GM10266 (cell line): ENCODE measurements around the gene AK8.
"Not testable (repeated sequence)": the region's sequence is repeated elsewhere in the genome, so short reads cannot be mapped to it uniquely, and the experiment has no call there.

ENCODE experiments used
- DNase-seq: peaks from one replicate; pipeline ENCODE4 v3.0.0; 2012; ENCODE audit errors: extremely low spot score
- TF ChIP-seq, protein P1 (sequence below): IDR thresholded peaks from 2 replicates; pipeline ENCODE4 v1.5.1; 2012; ENCODE audit warnings: mild to moderate bottlenecking, low read depth; ENCODE audit not compliant: control insufficient read depth, insufficient read depth; ENCODE audit errors: missing control alignments

Gene AK8

DNA sequence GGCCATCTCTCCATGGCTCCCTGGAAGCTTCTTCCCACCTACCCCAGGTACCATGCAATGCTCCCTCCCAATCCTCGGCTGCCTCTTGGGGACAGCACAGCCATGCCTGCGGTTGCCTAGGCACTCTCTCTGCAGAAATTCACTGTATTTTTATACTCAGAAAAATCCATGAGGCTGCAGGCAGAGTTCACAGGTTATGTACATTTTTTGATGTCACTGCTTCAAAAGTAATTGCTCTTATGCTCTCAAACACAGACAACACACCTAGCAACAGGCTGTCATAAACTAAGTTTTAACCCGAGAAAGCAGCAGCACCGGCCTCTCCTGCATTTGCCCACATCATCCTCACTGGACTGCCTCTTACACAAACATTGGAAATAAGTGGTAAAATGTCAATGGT, 102.4 kb downstream of the AK8 start:
- DNase-seq = no peak
- TF ChIP-seq, protein P1, sequence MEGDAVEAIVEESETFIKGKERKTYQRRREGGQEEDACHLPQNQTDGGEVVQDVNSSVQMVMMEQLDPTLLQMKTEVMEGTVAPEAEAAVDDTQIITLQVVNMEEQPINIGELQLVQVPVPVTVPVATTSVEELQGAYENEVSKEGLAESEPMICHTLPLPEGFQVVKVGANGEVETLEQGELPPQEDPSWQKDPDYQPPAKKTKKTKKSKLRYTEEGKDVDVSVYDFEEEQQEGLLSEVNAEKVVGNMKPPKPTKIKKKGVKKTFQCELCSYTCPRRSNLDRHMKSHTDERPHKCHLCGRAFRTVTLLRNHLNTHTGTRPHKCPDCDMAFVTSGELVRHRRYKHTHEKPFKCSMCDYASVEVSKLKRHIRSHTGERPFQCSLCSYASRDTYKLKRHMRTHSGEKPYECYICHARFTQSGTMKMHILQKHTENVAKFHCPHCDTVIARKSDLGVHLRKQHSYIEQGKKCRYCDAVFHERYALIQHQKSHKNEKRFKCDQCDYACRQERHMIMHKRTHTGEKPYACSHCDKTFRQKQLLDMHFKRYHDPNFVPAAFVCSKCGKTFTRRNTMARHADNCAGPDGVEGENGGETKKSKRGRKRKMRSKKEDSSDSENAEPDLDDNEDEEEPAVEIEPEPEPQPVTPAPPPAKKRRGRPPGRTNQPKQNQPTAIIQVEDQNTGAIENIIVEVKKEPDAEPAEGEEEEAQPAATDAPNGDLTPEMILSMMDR = no peak

DNA sequence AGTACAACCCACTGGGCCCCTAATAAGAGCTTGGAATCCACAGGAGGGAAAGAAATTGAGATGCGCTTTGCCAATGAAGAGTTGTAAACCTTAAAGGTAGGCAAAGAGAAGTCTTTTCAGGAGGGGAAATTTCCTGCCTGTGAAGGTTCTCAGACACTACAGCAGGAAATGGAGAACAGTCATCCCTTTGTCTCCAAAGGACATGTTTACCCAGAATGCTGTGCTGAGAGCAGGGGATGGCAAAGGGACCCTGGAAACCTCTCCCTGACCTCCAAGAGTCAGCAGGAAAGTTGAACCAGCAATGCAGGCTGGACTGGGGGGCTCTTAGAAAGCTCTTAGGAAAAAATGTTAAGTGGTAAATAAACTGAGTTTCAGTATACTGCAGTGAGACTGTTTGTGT, 103.2 kb downstream of the AK8 start:
- TF ChIP-seq, protein P1 = no peak
- DNase-seq = no peak

DNA sequence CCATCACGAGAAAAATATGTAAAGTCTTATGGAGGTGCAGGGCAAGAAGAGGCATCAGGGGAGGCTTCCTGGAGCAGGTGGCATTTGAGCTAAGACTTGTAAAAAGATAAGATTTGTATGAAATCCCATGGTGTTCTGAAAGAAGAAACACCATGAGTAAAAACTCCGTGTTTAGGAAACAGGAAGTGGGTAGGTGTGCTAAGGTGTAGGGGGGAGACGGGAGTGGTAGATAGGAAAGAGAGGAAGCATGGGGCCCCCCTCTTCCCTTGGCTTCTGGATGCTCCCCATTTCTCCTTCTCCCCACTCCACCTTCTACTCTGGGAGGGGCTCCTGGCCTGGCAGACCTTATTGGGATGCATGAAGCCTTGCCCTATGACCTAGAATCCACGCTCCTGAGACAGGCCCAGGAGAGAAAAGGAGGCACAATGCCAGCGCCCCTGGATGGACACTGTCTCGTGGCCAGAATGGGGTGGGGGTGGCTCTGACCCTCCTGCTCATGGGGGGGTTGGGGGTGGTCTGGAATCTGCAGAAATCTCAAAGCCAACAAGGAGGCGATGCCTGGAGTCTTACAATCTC, 104.2 kb downstream of the AK8 start:
- no peak for DNase-seq
- TF ChIP-seq, protein P1 = no peak

DNA sequence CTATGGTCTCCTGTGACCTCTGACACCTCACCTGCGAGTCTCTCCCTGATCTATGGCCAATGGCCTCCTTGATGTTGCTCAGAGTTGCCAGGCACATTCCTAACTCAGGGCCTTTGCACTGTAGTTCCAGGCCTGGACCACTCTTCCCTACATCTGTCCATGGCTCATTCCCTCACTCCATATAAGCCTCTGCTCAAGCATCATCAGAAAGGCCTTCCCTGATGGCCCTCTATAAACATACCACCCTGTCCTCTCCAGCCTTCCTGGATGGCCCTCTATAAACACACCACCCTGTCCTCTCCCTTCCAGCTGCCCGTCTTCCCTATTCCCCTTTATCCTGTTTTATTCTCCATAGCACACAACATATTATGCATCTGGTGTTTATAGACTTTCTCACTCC, 105.0 kb downstream of the AK8 start:
- TF ChIP-seq, protein P1 = no peak
- DNase-seq = no peak

DNA sequence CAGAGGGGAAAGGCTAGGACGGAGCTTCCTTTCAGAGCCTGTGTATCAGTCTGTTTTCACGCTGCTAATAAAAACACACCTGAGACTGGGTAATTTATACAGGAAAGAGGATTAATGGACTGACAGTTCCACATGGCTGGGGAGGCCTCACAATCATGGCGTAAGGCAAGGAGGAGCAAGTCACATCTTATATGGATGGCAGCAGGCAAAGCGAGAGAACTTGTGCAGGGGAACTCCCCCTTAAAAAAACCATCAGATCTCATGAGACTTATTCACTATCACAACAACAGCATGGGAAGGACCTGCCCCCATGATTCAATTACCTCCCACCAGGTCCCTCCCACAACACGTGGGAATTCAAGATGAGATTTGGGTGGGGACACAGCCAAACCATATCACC, 106.3 kb downstream of the AK8 start:
- not testable (repeated sequence) for DNase-seq

DNA sequence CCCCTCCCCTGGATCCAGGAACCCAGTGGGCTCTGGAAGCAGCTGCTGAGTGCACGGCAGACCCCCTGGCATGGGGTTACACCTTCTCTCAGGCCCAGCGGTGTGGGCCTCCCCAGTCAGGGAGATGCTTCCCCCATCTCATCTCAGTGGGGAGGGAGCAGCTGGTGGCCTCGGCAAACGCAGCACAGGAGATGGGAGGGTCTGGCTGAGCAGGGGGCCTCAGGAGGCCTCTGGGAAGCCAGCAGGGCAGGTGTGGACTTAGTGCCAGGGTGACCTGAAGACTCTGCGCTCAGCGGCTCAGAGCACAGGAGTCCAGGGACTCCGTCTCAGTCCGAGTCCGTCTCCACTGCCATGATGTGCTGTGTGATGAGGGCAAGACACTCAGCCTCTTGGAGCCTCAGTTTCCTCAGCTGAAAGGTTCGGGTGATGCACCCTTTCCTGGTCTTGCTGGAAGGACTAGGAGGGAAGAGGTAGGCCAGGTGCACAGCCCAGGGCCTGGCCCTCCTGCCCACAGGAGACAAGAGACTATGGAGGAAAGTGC, 107.2 kb downstream of the AK8 start:
- TF ChIP-seq, protein P1 = no peak
- no peak for DNase-seq

DNA sequence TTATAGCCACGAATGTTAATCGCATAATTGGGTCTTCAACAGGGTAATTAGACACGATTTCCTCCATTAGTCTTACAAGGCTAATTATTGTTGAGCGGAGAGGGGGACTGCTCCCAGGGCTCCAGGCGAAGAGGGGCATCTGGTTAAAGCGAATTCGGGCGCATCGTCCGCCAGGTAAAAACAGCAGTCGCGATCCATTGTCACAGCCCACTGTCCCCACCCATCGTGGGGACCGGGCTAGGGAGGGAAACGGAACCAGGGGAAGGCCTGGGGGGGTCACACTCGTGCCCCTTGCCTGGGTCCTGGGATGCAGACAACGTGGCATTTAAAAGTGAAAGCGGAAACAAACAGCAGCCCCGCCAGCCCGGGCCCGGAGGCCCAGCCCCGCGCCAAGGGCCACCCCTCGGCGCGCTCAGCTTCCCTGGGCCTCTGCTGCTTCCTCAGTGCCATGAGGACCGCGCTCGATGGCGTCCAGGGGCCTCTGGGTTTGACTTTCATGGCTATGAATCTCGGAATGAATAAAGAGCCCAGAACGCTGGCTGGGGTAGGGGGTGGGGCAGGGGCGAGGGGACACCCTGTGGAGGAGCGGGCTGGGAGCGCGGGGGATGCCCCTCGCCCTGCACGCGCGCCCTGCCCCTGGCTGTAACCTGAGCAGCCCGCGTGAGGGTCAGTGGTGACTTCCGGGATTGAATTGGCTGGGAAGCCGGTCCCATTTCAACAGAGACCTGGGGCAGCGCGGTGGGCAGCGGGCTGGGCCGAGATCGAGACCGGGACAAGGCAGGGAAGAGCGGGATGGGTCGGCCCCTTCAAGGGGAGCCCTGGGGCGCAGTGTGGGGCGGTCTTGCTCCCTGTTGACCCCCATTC, 107.9 kb downstream of the AK8 start:
- TF ChIP-seq, protein P1 = no peak
- peak; percentile 83 for DNase-seq
